GM12878 (cell line): ENCODE measurements around the gene SEMG1. TPM values are rescaled to one million over a fixed set of nuclear protein-coding genes. Genes with fewer than 3 reads are reported as not detected.

Experiments
- ATAC-seq: fragments of 200-7000 bp; cut with Tn5 transposase; 3 replicates; pipeline ENCODE4 v1.9.1; 2020; ENCODE audit warnings: mild to moderate bottlenecking, moderate library complexity
- BruUV-seq: library from RNA; stranded (reverse); fragments of 400-500 nt; replicated peaks from 2 replicates; lab custom pipeline; 2021; lab: Mats Ljungman, UMichigan
- CTCF ChIA-PET: fragments of 300-600 bp; sonication (Branson Sonifier 250); formaldehyde crosslinking; extraction: SDS; loops from one replicate; lab custom pipeline; 2021; ENCODE audit warnings: inconsistent platforms; lab: Yijun Ruan, JAX
- POLR2A ChIA-PET: fragments of 350-600 bp; formaldehyde crosslinking; extraction: SDS; loops from one replicate; lab custom pipeline; 2021; ENCODE audit warnings: inconsistent platforms; lab: Charles Lee
- RAD21 ChIA-PET: fragments of 300-600 bp; sonication (Branson Sonifier 250); formaldehyde crosslinking; loops from one replicate; lab custom pipeline; 2023; ENCODE audit warnings: antibody characterized with exemption; ENCODE audit not compliant: unreplicated experiment; lab: Charles Lee
- SMC1A ChIA-PET: fragments of 300-600 bp; sonication (Branson Sonifier 250); formaldehyde crosslinking; loops from one replicate; lab custom pipeline; 2023; ENCODE audit not compliant: unreplicated experiment, uncharacterized antibody; lab: Charles Lee
- DNase-seq: peaks from one replicate; pipeline ENCODE4 v3.0.0-alpha.2; 2011; ENCODE audit warnings: low read depth, low spot score
- FAIRE-seq: peaks from 3 replicates; lab custom pipeline; 2011; peaks lifted over from hg19 to GRCh38; lab: Jason Lieb, UNC
- H2AFZ ChIP-seq: 2 replicates; pipeline ENCODE4 v1.6.0; 2011; ENCODE audit warnings: low read depth, low read length, control low read depth; ENCODE audit not compliant: control insufficient read depth
- H3K27ac ChIP-seq: 2 replicates; pipeline ENCODE4 v1.5.1; 2011; ENCODE audit warnings: control low read depth; ENCODE audit not compliant: control insufficient read depth, insufficient read depth
- H3K27me3 ChIP-seq, 2 experiments: replicated peaks in 1 of 2; 2 replicates each; pipeline versions ENCODE4 v1.6.0 to v1.6.1; 2011; ENCODE audit warnings: low read length in 1 of 2; ENCODE audit not compliant: control insufficient read depth in 2 of 2, insufficient read depth in 2 of 2
- H3K36me3 ChIP-seq, 2 experiments: 2 replicates each; pipeline ENCODE4 v1.5.1; 2011; ENCODE audit warnings: low read length in 1 of 2; ENCODE audit not compliant: control insufficient read depth in 2 of 2, insufficient read depth in 2 of 2
- H3K4me1 ChIP-seq: 2 replicates; pipeline ENCODE4 v1.6.1; 2011; ENCODE audit warnings: mild to moderate bottlenecking, low read length, moderate library complexity, mixed read lengths; ENCODE audit not compliant: control insufficient read depth, insufficient read depth
- H3K4me2 ChIP-seq: 2 replicates; pipeline ENCODE4 v1.6.0; 2011; ENCODE audit warnings: control low read depth; ENCODE audit not compliant: control insufficient read depth, insufficient read depth
- H3K4me3 ChIP-seq: fragments of 200-600 bp; sonication (generic); 2 replicates; pipeline ENCODE4 v1.5.1; 2016
- H3K79me2 ChIP-seq: 2 replicates; pipeline ENCODE4 v1.6.0; 2011; ENCODE audit warnings: low read length; ENCODE audit not compliant: control insufficient read depth, insufficient read depth
- H3K9ac ChIP-seq: 2 replicates; pipeline ENCODE4 v1.8.0; 2011; ENCODE audit warnings: low read length, control low read depth, mixed read lengths; ENCODE audit not compliant: control insufficient read depth, insufficient read depth
- H3K9me3 ChIP-seq: replicated peaks from 3 replicates; pipeline ENCODE4 v1.5.1; 2011; ENCODE audit warnings: mild to moderate bottlenecking, low read length; ENCODE audit not compliant: control insufficient read depth, insufficient read depth
- H4K20me1 ChIP-seq: 2 replicates; pipeline ENCODE4 v1.6.0; 2011; ENCODE audit not compliant: control insufficient read depth, insufficient read depth
- ATF7 ChIP-seq: fragments of 450-650 bp; IDR thresholded peaks from 2 replicates; pipeline ENCODE4 v1.6.1; 2016; ENCODE audit warnings: low read depth, mild to moderate bottlenecking
- BRCA1 ChIP-seq: IDR thresholded peaks from 2 replicates; pipeline ENCODE4 v1.6.1; 2011; ENCODE audit warnings: low read depth, low read length, improper control_type of control experiment
- CBX3 ChIP-seq: fragments of 200-600 bp; sonication (generic); IDR thresholded peaks from 2 replicates; pipeline ENCODE4 v1.6.1; 2016; ENCODE audit warnings: low read depth, borderline replicate concordance
- CREM ChIP-seq: IDR thresholded peaks from 2 replicates; pipeline ENCODE4 v1.6.1; 2014; ENCODE audit warnings: antibody characterized with exemption, low read depth
- EGR1 ChIP-seq, 2 experiments: IDR thresholded peaks; 1 replicate in 1 of 2; 2 replicates in 1 of 2; pipeline ENCODE4 v1.6.1; 2011 to 2012; ENCODE audit warnings: low read depth in 2 of 2, low read length in 2 of 2, borderline replicate concordance in 1 of 2, mild to moderate bottlenecking in 1 of 2, moderate library complexity in 1 of 2
- POLR2AphosphoS5 ChIP-seq: IDR thresholded peaks from 2 replicates; pipeline ENCODE4 v1.6.1; 2011; ENCODE audit warnings: mild to moderate bottlenecking, low read length, inconsistent platforms
- ZSCAN29 ChIP-seq: fragments of 450-650 bp; IDR thresholded peaks from 2 replicates; pipeline ENCODE4 v1.6.1; 2017; ENCODE audit warnings: mild to moderate bottlenecking, moderate library complexity
- WGBS: methylation state at CpG from one replicate; pipeline ENCODE4 v1.1.6; 2016; ENCODE audit warnings: low lambda C conversion rate; ENCODE audit not compliant: insufficient replicate concordance, insufficient coverage; ENCODE audit errors: missing lambda C conversion rate; 5-methylcytosine and 5-hydroxymethylcytosine counted together
- in situ Hi-C: fragments of 300-500 bp; cut with MboI; formaldehyde crosslinking; loops from 9 replicates; pipeline ENCODE4 v1.14.3; 2018; ENCODE audit warnings: mixed read lengths
- intact Hi-C: fragments of 100-400 bp; cut with micrococcal nuclease; formaldehyde crosslinking; loops from one replicate; pipeline ENCODE4 v1.14.2; 2022; ENCODE audit not compliant: unreplicated experiment
- polyA plus RNA-seq, 11 experiments: library from polyadenylated mRNA; depleted of rRNA in 4 of 11; unstranded in 6 of 11; stranded (reverse) in 5 of 11; fragments of >200 nt; fragmentation: Nextera tagmentation in 4 of 11; fragmentation: Illumina TruSeq in 1 of 11; extraction: Ambion mirVana in 4 of 11; extraction: Trizol in 1 of 11; gene quantifications; 1 replicate in 1 of 11; 2 replicates in 10 of 11; pipeline versions ENCODE4 v1.2.1 to v1.2.3, GENCODE V29; 2011 to 2016; ENCODE audit warnings: inconsistent platforms in 2 of 11, missing spikeins in 2 of 11, low read depth in 1 of 11
- total RNA-seq, 4 experiments: library from RNA; depleted of rRNA in 3 of 4; stranded (reverse); fragments of >200 nt in 3 of 4; fragmentation: Illumina TruSeq in 1 of 4; extraction: Trizol in 1 of 4; gene quantifications; 2 replicates each; pipeline versions ENCODE4 v1.2.1 to v1.2.3, GENCODE V29; 2013 to 2021
- TF ChIP-seq, protein P1 (sequence below): fragments of 450-650 bp; IDR thresholded peaks from 2 replicates; pipeline ENCODE4 v1.6.1; 2017; ENCODE audit warnings: low read depth, mild to moderate bottlenecking, moderate library complexity
- TF ChIP-seq, protein P2 (sequence below): IDR thresholded peaks from 2 replicates; pipeline ENCODE4 v1.6.1; 2011; ENCODE audit warnings: borderline replicate concordance, low read depth, mild to moderate bottlenecking, moderate library complexity, low read length; ENCODE audit not compliant: insufficient read depth, poor library complexity, severe bottlenecking
- TF ChIP-seq, protein P3 (sequence below): fragments of 450-650 bp; conservative IDR thresholded peaks from 2 replicates; pipeline ENCODE4 v1.6.1; 2017; ENCODE audit warnings: mild to moderate bottlenecking, moderate library complexity
- TF ChIP-seq, protein P4 (sequence below): fragments of 450-650 bp; IDR thresholded peaks from 2 replicates; pipeline ENCODE4 v1.6.1; 2016; ENCODE audit warnings: mild to moderate bottlenecking
- TF ChIP-seq, protein P5 (sequence below): IDR thresholded peaks from 2 replicates; pipeline ENCODE4 v1.6.1; 2011; ENCODE audit warnings: borderline replicate concordance, low read depth, mild to moderate bottlenecking, moderate library complexity, mixed read lengths, low read length; ENCODE audit not compliant: insufficient read depth; ENCODE audit errors: extremely low read length
- TF ChIP-seq, protein P6 (sequence below): fragments of 450-650 bp; IDR thresholded peaks from 2 replicates; pipeline ENCODE4 v1.6.1; 2014; ENCODE audit warnings: mild to moderate bottlenecking

The SEMG1 gene
- total and polyA plus RNA-seq, 10 of the 15 experiments (the other 5 are each of a cell fraction or from before 2014, with no cell fraction given) = not detected

DNA sequence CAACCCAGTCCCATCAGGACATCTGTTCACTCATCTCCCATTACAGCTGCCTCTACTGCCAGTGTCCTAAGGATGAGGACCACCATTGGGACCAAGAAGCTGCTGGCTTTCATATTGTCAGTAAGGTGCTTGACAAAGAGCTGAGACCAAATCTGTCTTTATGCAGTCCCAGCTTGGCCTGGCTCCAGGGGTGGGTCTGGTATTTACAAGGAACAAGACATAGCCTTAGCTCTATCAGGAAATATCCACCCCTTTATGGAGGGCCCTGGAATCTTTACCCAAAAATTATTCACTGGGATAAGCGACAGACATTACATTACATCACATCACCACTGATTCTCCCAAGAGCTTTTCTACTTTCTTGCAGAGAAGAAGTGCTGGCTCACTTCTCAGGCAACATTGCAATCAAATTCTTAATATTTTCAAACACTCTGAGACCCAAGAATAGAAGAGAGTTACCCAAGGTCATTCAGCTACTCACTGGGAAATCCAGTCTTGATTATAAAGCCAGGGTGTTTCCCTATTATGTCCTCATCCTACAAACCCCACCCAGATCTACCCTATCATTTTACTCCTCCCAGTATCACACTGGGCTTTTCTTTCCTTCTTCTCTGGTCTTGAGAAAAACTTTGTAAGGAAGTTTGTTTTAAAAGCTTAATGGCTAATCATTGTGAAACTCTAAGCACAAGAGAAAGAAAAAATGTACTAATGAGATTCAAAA lies 43.6 kb upstream of the SEMG1 start:
- H3K4me3 ChIP-seq = no peak overlapping the region
- ChIA-PET RAD21 (interaction anchor here (0.5 kb wide), 1 partner anchor 799 kb away, joined by 3 read pairs; no protein-coding TSS in a partner anchor), POLR2A (no interaction called here), SMC1A (no interaction called here), CTCF (interaction anchor here (1.3 kb wide), 1 partner anchor 68 kb away, joined by 3 read pairs; no protein-coding TSS in a partner anchor)
- H3K9me3 ChIP-seq = no peaks in the 10 kb centered on the region; the same call in 2 of the 3 replicates
- H3K79me2 ChIP-seq = no peaks in the 10 kb centered on the region
- no peak for TF ChIP-seq CREM
- TF ChIP-seq POLR2AphosphoS5 = no peak
- TF ChIP-seq, protein P1, sequence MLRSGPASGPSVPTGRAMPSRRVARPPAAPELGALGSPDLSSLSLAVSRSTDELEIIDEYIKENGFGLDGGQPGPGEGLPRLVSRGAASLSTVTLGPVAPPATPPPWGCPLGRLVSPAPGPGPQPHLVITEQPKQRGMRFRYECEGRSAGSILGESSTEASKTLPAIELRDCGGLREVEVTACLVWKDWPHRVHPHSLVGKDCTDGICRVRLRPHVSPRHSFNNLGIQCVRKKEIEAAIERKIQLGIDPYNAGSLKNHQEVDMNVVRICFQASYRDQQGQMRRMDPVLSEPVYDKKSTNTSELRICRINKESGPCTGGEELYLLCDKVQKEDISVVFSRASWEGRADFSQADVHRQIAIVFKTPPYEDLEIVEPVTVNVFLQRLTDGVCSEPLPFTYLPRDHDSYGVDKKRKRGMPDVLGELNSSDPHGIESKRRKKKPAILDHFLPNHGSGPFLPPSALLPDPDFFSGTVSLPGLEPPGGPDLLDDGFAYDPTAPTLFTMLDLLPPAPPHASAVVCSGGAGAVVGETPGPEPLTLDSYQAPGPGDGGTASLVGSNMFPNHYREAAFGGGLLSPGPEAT = no peak
- TF ChIP-seq, protein P2, sequence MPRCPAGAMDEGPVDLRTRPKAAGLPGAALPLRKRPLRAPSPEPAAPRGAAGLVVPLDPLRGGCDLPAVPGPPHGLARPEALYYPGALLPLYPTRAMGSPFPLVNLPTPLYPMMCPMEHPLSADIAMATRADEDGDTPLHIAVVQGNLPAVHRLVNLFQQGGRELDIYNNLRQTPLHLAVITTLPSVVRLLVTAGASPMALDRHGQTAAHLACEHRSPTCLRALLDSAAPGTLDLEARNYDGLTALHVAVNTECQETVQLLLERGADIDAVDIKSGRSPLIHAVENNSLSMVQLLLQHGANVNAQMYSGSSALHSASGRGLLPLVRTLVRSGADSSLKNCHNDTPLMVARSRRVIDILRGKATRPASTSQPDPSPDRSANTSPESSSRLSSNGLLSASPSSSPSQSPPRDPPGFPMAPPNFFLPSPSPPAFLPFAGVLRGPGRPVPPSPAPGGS = no peak
- TF ChIP-seq ATF7 = no peak
- TF ChIP-seq EGR1 (IDR thresholded peaks at IDR 0.05; ENCODE audit: borderline replicate concordance in 1 of 2, low read depth in 2 of 2, low read length in 2 of 2) = no peak
- TF ChIP-seq, protein P3, sequence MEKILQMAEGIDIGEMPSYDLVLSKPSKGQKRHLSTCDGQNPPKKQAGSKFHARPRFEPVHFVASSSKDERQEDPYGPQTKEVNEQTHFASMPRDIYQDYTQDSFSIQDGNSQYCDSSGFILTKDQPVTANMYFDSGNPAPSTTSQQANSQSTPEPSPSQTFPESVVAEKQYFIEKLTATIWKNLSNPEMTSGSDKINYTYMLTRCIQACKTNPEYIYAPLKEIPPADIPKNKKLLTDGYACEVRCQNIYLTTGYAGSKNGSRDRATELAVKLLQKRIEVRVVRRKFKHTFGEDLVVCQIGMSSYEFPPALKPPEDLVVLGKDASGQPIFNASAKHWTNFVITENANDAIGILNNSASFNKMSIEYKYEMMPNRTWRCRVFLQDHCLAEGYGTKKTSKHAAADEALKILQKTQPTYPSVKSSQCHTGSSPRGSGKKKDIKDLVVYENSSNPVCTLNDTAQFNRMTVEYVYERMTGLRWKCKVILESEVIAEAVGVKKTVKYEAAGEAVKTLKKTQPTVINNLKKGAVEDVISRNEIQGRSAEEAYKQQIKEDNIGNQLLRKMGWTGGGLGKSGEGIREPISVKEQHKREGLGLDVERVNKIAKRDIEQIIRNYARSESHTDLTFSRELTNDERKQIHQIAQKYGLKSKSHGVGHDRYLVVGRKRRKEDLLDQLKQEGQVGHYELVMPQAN = no peak
- TF ChIP-seq, protein P4, sequence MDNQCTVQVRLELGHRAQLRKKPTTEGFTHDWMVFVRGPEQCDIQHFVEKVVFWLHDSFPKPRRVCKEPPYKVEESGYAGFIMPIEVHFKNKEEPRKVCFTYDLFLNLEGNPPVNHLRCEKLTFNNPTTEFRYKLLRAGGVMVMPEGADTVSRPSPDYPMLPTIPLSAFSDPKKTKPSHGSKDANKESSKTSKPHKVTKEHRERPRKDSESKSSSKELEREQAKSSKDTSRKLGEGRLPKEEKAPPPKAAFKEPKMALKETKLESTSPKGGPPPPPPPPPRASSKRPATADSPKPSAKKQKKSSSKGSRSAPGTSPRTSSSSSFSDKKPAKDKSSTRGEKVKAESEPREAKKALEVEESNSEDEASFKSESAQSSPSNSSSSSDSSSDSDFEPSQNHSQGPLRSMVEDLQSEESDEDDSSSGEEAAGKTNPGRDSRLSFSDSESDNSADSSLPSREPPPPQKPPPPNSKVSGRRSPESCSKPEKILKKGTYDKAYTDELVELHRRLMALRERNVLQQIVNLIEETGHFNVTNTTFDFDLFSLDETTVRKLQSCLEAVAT = no peak
- TF ChIP-seq BRCA1 = no peak
- TF ChIP-seq, protein P5, sequence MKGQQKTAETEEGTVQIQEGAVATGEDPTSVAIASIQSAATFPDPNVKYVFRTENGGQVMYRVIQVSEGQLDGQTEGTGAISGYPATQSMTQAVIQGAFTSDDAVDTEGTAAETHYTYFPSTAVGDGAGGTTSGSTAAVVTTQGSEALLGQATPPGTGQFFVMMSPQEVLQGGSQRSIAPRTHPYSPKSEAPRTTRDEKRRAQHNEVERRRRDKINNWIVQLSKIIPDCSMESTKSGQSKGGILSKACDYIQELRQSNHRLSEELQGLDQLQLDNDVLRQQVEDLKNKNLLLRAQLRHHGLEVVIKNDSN = no peak
- no peak for TF ChIP-seq CBX3
- TF ChIP-seq, protein P6, sequence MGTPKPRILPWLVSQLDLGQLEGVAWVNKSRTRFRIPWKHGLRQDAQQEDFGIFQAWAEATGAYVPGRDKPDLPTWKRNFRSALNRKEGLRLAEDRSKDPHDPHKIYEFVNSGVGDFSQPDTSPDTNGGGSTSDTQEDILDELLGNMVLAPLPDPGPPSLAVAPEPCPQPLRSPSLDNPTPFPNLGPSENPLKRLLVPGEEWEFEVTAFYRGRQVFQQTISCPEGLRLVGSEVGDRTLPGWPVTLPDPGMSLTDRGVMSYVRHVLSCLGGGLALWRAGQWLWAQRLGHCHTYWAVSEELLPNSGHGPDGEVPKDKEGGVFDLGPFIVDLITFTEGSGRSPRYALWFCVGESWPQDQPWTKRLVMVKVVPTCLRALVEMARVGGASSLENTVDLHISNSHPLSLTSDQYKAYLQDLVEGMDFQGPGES = no peak
- no peak for TF ChIP-seq ZSCAN29
- 6% methylated on average over 1 of the region's 1 CpG for WGBS
- no peaks in the 10 kb centered on the region for H4K20me1 ChIP-seq
- H2AFZ ChIP-seq = no peak overlapping the region
- H3K9ac ChIP-seq = no peak overlapping the region
- DNase-seq (no peak), ATAC-seq (no peak), FAIRE-seq (no peak)
- intact Hi-C loops = no loop called here
- no TSS peak for BruUV-seq
- H3K36me3 ChIP-seq = no peaks in the 10 kb centered on the region
- H3K27ac ChIP-seq = no peak overlapping the region
- H3K4me1 ChIP-seq = no peaks in the 10 kb centered on the region
- H3K27me3 ChIP-seq = no peaks in the 10 kb centered on the region
- H3K4me2 ChIP-seq = no peak overlapping the region
- in situ Hi-C loops = no loop called here
